HepG2 (cell line): ENCODE results near the gene TRNT1.

ENCODE experiments used
- HOXA7 ChIP-seq: sonication (generic); formaldehyde crosslinking; IDR thresholded peaks from 2 replicates; pipeline ENCODE4 v1.8.1; 2022; ENCODE audit warnings: mild to moderate bottlenecking, missing genetic modification reagents, moderate library complexity
- POLR2A ChIP-seq, 2 experiments: IDR thresholded peaks; 2 replicates each; pipeline ENCODE4 v1.6.1; 2011; ENCODE audit warnings: low read depth in 2 of 2, low read length in 2 of 2, mild to moderate bottlenecking in 1 of 2, moderate library complexity in 1 of 2; ENCODE audit not compliant: insufficient read depth in 1 of 2
- STAT5B ChIP-seq: sonication (generic); formaldehyde crosslinking; IDR thresholded peaks from 2 replicates; pipeline ENCODE4 v1.4.0; 2020; ENCODE audit warnings: missing genetic modification reagents
- ZNF777 ChIP-seq: sonication (generic); formaldehyde crosslinking; IDR thresholded peaks from 2 replicates; pipeline ENCODE4 v1.4.0; 2020; ENCODE audit warnings: missing genetic modification reagents
- TF ChIP-seq, protein P1 (sequence below): IDR thresholded peaks from 2 replicates; pipeline ENCODE4 v1.6.1; 2012; ENCODE audit warnings: low read depth, low read length, improper control_type of control experiment

DNA sequence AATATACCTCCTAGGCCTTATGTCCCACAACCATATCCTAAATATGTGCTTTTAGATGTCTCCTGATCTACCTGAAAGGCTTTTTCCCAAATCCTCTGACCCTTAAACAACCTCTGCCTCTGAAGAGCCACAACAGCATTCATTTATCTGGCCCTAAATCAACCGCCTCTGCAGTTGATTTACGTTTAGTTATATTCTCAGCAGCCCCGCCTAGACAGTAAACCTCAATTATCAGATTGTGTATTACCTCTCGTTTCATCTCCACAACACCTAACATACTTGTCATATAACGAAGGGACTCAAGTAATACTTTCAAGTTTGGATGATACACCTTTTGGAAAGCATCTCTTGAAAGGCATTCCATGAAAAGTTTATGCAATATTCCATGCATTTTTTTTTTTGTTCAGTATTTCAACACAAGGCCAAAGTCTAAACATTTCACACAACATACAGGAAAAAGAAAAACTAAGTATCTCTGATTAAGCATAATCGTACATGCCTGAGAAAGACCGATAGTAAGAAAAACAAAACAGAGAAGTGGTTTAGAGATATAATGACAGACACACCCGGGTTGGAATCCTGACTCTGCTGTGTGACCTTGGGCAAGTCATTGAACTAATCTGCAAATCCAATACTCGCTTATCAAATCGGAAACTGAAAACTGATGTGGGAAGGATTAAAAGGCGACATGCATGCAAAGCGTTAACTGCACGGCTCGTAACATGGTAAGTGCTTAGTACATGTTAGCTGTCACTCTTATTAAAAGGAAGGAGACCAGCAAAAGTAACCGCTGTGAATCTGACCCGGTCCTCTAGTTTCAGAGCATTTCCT is 52.0 kb downstream of the TRNT1 start:
- TF ChIP-seq STAT5B (CRISPR knock-in tag) (no peak), HOXA7 (CRISPR knock-in tag) (no peak), ZNF777 (CRISPR knock-in tag) (no peak), POLR2A (IDR thresholded peaks at IDR 0.05; ENCODE audit: insufficient read depth in 1 of 2, low read depth in 2 of 2, low read length in 2 of 2) (no peak)
- TF ChIP-seq, protein P1, sequence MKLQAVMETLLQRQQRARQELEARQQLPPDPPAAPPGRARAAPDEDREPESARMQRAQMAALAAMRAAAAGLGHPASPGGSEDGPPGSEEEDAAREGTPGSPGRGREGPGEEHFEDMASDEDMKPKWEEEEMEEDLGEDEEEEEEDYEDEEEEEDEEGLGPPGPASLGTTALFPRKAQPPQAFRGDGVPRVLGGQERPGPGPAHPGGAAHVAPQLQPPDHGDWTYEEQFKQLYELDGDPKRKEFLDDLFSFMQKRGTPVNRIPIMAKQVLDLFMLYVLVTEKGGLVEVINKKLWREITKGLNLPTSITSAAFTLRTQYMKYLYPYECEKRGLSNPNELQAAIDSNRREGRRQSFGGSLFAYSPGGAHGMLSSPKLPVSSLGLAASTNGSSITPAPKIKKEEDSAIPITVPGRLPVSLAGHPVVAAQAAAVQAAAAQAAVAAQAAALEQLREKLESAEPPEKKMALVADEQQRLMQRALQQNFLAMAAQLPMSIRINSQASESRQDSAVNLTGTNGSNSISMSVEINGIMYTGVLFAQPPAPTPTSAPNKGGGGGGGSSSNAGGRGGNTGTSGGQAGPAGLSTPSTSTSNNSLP: no peak
